Measurements from ENCODE around the gene GRIN3B.

GRIN3B gene

DNA sequence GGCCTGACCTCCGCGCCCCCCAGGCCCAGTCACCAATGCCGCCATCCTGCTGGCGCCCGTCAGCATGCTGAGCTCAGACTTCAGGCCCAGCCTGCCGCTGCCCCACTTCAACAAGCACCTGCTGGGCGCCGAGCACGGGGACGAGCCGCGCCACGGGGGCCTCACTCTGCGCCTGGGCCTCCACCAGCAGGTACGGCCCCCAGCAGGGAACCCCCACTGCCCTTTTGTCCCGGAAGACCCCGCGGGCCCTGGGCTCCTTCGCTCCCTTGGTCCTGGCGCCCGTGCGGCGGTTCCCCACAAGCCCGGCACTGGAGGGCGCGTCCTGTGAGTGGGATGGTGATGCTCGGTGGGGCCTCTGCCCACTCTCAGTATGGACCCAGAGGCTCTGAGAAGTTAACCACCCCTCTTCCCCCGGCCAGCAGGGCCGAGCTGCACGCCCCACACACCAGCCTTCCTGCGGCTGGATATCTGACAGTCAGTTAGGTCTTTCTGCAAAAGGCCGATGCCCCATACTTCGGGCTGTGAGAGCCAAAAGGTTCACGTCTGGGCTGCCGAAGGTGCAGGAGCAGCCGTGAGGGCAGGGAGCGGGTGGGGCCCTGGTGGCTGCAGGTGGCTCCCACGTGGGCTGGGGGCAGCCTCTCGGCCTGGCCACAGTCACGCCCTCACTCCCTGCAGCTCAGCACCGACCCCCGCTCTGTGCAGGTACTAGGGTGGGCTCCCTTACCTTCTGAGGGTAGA lies 8.1 kb upstream of the GRIN3B start:
- no peak for FAIRE-seq

DNA sequence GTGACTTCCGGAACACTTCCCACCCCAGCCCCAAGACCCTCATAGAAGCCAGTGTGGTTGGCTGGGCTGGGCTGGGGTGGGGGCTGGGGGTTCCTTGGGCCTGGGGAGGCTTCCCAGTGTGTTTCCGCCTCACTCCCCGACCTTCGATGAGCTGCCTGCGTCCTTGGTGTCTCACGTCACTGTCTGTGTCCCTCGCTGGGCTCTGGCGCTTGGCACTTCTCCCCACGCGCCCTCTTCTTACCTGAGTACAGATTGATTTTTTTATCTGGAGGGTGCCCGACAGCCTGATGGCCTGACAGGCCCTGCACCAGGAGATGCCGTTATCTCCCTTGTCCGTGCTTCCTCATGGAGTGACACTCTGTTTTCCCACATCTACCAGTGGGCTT lies 7.6 kb upstream of the GRIN3B start:
- no peak for FAIRE-seq

DNA sequence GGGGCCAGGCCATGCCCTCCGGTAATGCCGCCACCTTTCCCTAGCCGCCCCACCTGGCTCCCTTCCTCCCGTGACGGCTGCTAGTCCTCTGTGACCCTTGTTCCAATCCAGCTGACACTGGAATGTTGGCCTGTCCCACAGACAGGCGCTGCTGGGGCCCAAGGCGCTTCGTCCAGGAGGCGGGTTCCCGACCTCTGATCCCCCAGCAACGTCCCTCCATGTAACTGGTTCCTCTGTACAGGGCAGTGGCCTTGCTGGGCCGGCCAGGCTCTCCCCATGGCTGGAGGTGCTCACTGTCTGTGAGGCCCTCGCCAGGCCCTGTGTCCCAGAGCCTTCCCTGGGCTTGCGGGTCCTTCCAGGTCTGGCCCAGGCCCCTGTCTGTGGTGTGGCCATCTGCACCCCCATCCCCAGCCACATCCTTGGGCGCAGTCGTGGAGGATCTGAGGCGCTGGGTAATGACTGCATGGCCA lies 6.8 kb upstream of the GRIN3B start:
- no peak for FAIRE-seq

DNA sequence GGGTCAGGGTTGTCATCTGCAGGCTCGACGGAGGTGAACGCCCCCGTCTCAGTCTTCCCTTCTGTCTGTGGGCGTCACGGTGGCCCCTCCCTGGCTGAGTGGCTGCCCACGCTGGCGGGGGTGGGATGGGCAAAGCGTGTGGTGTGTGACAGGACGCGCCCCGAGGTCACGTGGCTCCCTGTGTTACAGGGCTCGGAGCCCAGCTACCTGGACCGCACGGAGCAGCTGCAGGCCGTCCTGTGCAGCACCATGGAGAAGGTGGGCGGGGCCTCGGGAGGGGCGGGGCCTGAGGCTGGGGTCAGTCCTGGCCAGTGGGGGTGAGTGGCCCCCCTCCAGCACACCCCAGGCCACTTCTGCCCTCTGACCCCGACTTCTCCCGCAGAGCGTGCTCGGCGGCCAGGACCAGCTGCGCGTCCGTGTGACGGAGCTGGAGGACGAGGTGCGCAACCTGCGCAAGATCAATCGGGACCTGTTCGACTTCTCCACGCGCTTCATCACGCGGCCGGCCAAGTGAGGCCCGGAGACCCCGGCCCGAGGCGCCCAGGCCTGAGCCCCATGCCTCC lies 6.3 kb upstream of the GRIN3B start:
- FAIRE-seq, result no peak

DNA sequence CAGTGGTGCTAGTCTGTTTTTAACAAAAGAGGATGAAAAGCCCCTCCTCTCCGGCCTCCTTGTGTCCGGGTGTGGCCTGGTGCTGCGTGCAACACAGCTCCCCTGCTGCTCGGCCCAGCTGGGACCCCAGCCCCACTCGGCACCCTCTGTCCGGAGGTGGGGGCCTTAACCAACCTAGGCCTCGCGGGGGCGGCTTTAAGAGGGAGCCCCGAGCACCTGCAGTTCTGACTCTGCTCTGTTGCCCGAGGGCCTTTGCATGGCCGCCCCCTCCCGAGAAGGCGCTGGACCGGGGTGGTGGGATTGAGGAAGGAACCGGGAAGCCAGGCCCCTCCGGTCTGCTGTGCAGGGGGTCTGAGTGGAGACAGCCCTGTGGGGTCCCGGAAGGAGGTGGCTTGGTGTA lies 5.7 kb upstream of the GRIN3B start:
- FAIRE-seq, result no peak

DNA sequence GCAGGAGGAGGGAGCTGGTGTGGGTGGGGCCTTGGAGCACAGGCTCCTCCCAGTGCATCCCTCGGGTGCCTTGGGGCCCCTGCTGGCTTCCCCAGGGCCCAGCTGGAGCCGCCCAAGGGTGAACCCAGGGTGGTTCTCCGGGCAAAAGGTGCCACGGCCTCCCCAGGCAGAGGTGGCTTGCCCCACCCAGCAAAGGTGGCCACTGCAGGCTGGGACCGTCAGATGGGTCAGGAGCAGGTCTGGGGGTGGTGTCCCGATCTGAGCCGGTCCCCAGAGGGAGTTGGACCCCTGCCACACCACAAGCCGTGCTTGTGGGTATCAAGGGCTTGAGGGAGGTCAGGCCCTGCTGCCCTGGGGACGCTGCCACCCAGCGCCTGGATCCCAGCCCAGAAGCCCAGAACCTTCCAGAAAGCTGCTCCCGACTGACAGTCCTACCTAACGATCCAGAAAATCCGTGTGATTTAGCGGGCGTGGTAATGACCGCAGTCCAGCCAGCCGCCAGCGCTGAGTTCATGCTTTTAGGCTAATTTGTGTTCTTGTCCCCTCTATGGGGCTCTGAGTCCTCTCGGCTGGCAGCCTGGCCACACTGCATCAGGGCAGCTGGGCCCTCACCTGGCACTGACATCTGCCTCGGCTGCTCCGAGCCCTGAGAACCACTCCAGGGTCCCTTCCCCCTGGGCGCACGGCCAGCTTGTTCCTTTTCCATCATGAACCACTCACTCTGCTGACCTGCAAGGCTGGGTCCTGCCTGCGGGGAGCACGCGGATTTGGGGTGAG lies 5.0 kb upstream of the GRIN3B start:
- FAIRE-seq, result no peak

DNA sequence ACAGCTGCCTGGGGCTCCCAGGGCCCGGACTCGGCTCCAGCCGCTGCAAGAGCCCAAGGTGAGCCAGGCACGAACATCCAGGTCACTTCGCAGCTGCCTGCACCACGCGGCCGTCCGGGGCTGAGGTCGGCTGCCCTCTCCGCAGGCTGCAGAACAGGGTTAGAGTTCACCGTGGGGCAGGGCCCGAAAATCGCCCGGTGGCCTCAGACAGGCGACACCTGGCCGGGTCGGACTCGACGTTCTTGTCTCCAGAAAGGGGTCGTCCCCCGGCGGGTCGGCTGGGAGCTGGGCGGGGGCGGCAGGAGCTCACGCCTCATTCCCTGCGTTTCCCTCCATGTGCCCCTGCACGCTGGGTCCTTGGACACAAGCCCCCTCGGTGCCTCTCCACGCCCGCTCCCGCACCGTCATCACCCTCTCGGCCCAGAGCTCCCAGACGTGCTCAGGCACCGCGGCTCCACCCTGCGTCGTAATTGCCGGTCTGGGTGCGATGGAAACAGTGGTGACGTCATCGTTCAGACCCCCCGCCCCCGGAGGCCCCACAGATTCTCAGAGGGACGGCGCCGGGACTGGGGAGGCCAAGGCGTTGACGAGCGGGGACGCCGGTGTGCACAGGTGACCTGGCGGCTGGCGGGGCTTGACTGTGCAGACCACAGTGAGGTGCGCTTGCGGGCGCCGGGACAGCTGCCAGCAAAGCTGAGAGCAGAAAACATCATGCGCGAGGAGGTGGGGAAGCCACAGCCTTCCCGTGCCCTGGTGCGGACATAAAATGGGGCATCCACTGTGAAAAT lies 4.0 kb upstream of the GRIN3B start:
- no peak for FAIRE-seq

DNA sequence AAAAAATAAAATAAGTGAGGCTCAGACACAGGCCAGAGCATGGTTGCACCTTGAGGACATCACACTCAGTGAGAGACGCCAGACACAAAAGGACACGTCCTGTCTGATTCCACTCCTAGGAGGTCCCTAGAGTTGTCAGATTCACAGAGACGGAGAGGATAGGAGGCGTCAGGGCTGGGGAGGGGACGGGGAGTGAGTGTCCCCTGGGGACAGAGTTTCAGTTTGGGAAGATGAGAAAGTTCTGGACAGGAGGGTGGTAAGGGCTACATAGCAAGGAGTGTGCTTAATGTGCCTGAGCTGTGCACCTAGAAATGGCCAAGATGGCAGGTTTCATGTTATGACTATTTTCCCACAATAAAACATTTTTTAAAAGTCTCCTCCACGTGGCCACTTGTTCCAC lies 2.2 kb upstream of the GRIN3B start:
- no peak for FAIRE-seq

DNA sequence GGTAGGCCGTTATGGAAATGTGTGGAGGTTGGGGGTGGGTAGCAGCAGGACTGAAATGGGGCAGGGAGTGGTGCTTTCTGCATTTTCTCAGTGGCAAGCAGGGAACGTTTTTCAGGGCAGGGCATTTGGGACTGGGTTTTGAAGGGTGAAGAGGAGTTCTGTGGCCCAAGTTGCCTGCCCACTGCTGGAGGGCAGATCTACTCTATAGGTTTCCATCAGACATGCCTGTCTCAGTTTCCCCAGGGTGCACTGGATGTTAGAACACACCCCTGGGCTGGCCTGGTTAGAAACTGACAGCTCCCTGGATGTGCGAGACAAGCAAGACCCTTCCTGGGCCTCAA lies 870 bp upstream of the GRIN3B start:
- no peak for FAIRE-seq

DNA sequence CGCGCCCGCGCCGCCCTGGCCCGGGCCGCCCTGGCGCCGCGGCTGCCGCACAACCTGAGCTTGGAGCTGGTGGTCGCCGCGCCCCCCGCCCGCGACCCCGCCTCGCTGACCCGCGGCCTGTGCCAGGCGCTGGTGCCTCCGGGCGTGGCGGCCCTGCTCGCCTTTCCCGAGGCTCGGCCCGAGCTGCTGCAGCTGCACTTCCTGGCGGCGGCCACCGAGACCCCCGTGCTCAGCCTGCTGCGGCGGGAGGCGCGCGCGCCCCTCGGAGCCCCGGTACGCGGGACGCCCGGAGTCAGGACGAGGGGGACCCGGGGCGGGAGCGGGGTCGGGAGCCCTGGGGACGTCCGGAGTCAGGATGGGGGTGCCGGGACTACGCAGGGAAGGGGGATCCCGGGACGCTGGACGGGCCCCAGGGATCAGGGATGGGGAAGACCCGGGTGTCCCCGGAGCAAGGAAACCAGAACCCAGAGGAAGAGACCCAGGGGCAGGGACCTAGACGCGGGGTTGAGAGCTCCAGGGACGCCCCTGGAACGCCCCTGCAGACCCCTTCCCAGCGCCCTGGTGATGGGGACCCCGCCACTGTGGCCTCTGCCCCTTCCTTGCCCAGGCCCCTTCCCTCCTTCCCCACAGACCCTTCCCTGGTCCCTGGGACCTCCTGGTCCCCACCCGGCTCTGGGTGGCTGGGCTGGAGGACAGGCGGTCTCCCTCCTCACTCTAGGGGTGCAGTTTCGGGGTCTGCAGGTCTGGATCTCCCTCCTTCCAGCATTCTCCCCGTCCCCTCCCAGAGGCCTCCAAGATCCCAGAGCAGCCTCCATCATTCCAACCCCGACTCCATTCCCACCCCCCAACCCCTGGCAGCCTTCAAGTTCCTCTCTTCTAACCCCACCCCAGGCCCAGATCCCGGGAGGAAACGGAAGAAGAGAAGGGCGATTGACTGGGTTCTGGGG lies 645 bp downstream of the GRIN3B start:
- FAIRE-seq, result no peak

DNA sequence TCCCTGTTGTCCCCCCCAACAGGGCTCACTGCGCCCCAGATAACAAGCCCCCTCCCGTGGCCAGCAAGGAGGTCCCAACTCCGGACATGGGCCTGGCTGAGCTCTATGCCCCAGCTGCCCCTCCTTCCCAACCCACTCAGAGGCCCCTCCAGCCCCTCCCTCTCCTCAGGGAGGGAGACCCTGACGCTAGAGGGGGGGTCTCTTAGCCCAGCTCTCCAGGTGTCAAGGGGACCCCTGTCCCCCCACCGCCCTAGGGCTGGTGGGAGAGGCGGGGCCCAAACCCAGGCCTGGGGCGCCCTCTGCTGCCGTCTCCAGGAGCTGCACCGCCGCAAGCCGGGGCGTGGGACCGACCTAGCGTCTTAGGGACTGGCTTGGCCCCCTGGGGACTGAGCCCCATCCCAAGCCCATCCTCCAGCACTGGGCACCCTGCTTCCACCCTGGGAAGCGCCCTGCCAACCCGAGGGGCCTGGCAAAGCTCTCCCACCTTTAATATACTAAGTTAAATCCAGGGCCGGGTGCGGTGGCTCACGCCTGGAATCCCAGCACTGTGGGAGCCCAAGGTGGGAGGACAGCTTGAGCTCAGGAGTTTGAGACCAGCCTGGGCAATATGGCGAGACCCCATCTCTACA lies 1.4 kb downstream of the GRIN3B start:
- no peak for FAIRE-seq

DNA sequence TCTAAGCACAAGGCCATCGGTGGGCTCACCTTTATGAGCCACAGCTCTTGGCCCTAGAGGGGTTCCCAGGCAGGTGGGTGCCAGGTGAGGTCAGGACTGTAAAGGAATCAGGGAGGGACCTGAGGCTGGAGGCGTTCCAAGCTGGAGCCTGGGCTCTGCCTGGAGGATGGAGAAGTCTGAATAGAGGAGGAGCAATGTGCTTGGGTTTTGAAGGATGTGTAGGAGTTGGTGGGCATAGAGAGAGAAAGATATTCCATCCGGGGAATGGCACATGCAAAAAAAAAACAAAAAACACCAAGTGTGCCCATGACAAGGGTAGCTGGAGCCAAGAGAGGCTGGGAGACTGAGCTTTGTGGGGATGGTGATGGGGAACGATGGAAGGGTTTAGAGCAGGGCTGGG lies 2.4 kb downstream of the GRIN3B start:
- no peak for FAIRE-seq

DNA sequence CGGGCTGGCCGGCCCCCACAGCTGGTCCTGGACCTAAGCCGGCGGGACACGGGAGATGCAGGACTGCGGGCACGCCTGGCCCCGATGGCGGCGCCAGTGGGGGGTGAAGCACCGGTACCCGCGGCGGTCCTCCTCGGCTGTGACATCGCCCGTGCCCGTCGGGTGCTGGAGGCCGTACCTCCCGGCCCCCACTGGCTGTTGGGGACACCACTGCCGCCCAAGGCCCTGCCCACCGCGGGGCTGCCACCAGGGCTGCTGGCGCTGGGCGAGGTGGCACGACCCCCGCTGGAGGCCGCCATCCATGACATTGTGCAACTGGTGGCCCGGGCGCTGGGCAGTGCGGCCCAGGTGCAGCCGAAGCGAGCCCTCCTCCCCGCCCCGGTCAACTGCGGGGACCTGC lies 3.1 kb downstream of the GRIN3B start:
- no peak for FAIRE-seq

DNA sequence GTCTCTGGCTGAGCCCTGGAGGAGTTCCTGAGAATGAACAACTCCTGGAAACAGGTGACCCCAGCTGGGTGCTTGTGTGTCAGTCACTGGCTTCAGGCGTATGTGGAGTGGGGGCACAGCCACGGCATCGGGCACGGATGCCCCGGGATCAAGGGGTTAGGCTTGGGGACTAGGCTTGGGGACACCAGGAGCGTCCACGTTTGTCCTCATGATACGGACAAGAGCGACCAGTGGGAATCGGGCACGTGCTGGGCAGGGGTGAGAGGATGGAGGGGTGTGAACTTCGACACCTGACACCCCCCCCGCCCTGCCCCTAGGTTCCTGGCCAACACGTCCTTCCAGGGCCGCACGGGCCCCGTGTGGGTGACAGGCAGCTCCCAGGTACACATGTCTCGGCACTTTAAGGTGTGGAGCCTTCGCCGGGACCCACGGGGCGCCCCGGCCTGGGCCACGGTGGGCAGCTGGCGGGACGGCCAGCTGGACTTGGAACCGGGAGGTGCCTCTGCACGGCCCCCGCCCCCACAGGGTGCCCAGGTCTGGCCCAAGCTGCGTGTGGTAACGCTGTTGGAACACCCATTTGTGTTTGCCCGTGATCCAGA lies 4.1 kb downstream of the GRIN3B start:
- FAIRE-seq, result no peak

DNA sequence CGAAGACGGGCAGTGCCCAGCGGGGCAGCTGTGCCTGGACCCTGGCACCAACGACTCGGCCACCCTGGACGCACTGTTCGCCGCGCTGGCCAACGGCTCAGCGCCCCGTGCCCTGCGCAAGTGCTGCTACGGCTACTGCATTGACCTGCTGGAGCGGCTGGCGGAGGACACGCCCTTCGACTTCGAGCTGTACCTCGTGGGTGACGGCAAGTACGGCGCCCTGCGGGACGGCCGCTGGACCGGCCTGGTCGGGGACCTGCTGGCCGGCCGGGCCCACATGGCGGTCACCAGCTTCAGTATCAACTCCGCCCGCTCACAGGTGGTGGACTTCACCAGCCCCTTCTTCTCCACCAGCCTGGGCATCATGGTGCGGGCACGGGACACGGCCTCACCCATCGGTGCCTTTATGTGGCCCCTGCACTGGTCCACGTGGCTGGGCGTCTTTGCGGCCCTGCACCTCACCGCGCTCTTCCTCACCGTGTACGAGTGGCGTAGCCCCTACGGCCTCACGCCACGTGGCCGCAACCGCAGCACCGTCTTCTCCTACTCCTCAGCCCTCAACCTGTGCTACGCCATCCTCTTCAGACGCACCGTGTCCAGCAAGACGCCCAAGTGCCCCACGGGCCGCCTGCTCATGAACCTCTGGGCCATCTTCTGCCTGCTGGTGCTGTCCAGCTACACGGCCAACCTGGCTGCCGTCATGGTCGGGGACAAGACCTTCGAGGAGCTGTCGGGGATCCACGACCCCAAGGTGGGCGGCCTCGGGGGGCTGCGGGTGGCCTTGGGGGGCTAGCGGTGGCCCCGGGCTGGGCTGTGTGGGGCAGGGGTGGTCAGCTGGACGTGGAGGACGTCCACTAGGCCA lies 4.8 kb downstream of the GRIN3B start:
- FAIRE-seq, result no peak

DNA sequence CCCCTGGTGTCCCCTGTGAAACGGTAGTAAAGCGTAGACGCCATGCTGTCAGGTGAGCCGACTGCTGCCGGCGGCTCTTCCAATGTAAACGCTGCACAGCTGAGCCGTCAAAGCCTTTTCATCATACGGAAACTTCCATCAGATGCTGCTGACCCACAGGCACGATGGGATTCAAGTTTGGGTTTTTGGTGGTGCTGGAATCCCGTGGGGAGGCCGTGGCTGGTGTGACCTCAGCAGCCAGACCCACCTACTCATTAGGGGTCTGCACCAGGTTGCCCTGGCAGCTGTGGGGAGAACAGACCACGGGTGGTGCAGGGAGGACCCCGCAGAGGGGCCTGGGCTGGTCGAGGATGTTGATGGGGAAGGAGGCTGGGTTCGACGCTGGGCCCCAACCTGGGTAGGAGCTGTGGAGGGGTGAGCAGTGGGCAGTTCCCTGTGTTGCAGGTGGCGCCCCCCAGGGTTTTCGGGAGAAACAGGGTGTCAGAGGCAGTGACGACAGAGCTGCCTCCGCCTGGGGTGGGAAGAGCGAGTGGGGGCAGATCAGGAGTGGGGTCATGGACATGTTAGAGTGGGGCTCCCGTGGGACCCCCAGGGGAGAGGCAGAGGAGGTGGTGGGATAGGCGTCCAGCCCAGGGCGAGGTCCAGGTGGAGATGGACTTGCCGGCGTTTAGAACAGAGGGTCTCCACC lies 6.6 kb downstream of the GRIN3B start:
- no peak for FAIRE-seq

DNA sequence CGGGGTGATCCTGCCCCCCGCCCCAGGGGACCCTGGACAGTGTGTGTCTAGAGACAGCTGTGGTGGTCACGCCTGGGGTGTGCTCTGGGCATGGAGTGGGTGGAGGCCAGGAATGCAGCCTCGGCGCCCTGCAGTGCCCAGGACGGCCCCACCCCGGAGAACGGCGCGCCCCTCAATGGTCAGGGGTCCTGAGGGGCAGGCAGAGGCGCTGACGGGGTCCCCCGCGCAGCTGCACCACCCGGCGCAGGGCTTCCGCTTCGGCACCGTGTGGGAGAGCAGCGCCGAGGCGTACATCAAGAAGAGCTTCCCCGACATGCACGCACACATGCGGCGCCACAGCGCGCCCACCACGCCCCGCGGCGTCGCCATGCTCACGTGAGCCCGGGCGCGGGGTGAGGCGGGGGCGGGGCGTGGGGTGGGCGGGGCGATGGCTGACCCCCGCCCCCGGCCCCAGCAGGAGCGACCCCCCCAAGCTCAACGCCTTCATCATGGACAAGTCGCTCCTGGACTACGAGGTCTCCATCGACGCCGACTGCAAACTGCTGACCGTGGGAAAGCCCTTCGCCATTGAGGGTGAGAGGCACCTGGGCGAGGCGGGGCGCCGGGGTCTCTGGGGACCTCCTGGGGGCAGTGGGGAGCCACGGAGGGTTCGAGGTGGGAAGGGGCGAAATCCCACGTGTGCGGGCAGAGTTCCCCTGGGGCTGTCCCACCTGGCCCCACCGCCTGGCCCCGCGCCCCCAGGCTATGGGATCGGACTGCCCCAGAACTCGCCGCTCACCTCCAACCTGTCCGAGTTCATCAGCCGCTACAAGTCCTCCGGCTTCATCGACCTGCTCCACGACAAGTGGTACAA lies 7.4 kb downstream of the GRIN3B start:
- no peak for FAIRE-seq

DNA sequence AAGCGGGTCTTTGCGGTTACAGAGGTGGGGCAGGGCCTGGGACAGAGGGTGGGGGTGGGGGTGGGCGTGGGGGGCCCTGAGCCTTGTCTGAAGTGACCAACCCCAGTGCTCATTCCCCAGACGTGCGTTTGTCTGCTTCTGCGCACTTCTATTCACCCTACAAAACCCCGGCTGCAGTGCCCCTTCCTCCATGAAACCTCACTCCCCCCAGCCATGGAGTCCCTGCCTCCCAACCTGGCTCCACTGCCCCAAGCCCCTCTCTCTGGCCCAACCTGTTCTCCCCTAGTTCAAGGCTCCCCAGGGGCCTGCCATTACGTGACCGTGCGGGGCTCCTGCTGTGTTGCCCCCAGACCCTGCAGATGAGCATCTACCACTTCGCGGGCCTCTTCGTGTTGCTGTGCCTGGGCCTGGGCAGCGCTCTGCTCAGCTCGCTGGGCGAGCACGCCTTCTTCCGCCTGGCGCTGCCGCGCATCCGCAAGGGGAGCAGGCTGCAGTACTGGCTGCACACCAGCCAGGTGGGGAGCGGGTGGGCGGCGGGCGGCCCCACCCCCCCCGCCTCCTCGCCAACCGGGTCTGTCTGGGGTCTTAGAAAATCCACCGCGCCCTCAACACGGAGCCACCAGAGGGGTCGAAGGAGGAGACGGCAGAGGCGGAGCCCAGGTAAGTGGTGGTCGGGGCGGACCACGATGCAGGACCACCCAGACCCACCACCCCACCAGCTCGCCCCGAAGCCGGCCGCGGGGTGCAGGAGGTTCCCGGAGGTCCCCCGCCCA lies 8.2 kb downstream of the GRIN3B start:
- FAIRE-seq, result no peak
